ENCODE data around the gene NELFB.
"Not testable (repeated sequence)": the region's sequence is repeated elsewhere in the genome, so short reads cannot be mapped to it uniquely, and the experiment has no call there.

The NELFB gene

DNA sequence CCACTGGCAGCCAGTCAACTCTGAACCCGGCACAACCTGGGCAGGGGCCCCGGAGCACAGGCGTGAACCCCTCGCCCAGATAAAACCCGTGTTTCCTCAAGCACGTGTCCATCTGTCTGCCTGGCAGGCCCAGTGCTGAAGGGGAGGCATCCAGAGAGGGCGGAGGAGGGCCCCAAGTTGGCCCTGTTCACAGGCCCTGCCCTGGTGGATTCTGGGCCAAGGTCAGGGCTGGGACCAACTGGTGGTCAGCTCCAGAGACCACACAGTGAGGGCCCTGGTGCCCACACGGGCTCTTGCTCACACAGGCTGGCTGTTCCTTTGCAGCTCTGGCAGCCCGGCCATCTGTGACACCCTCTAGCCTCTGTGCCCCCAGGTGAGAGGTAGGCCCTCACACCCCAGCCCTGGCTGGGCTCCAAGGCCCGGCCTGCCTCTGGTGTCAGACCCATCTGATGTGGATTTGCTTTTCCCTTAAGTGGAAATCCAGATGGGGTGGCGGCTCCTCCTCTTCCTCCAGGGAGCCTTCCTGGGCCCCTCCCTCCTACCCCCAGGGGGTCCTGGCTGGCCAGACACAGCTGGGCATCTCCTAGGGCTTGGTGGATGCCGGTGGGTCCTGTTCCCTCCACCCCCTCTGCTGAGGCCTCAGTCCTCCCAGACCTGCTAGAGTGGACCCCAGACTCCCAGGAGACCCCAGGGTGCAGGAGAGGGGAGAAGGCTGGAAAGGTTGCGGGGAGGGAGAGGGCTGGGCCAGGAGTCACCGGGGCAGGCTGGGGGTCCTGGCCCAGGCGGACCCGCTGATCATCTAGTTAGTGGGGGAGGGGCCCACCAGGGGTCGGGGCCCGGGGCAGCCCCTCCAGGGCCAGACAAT lies 4.6 kb upstream of the NELFB start:
- no peak for DNase-seq

DNA sequence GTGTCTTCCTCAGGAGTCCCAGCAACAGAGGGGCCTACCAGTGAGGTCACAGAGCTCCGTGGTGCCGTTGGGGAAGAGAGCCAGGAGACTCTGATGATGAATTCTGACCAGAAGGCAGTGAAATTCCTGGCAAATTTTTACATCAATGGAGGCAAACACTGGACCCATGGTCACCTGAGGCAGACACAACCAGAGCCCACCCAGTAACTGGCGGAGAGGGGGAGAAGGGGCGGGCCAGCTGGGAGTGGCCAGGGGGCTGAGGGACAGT lies 4.0 kb upstream of the NELFB start, which contains the start of gene STPG3:
Gene STPG3 (plus strand): TSS at position 93 of the 268 bp plus-strand sequence. CDS start 1 bp downstream, at position 94.
- DNase-seq = no peak

DNA sequence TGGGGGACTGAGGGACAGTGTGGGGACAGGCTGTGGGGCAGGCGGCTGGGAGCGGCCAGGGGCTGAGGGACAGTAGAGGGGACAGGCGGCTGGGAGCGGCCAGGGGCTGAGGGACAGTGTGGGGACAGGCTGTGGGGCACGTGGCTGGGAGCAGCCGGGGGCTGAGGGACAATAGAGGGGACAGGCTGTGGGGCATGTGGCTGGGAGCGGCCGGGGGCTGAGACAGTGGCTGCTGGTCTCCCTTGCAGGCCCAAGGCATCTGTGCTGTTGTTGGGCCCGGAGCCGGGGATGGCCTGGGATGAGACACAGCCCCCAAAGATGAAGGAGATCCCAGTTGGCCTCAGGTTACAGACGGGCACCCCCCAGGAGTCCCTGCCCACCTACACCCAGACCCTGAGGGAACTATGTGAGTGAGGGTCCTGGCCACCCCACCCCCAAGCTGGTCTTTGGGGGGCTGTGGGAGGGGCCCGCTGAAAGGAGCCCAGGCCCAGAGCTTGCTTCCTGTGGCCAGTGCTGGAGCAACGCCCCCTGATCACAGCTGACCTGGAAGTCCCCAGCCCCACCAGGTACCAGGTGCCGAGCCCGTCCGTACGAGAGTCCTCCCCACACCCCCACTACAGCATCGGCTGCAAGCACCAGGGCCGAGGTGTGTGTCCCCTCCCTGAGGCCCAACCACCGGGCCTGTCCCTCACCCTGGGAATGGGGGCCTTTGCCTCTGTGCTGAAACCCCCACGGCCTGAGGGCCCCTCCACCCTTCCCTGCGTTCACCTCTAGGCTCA lies 3.4 kb upstream of the NELFB start:
- no peak for DNase-seq

DNA sequence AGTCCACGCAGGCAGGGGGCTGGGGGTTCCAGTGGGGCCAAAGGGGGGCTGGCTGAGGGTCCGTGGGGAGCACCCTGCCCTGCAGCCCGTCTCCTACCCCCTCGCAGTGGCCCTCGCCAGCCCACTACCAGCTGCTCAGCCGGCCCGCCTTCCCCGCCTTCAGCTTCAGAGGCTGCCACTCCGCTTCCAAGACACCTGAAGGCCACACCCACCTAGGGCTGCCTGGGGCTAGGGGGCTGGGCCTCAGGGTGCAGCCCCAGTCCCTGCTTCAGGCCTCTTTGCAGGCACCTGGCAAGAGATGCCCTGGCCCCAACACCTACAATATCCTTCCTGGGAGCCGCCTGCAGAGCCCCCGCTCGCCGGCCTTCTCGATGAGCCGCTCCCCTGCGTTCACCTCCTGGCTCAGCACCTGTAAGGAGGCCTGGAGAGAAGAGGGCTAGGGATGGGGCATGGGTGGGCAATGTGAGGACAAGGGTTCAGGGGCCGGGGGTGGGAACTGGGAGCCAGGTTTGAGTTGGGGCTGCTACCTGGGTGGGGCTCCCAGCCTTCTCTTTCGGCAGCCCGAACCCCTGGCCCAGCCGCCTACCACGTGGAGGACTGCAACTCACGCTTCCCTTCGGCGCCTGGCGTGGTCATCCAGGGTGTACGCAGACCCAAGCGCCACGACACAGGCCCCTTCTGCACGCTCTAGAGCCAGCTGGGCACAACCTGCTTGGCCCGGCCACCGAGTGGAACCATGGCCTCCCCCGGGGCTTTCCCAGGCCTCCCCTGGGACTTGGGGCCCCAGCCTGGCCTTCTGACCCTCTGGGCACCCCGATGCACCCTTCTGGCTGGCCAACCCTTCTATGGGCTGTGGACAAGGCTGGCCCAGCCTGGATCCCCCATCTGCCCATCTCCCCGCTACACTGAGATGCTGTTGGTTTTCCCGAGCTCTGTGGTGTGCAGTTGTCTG lies 2.3 kb upstream of the NELFB start:
- no peak for DNase-seq

DNA sequence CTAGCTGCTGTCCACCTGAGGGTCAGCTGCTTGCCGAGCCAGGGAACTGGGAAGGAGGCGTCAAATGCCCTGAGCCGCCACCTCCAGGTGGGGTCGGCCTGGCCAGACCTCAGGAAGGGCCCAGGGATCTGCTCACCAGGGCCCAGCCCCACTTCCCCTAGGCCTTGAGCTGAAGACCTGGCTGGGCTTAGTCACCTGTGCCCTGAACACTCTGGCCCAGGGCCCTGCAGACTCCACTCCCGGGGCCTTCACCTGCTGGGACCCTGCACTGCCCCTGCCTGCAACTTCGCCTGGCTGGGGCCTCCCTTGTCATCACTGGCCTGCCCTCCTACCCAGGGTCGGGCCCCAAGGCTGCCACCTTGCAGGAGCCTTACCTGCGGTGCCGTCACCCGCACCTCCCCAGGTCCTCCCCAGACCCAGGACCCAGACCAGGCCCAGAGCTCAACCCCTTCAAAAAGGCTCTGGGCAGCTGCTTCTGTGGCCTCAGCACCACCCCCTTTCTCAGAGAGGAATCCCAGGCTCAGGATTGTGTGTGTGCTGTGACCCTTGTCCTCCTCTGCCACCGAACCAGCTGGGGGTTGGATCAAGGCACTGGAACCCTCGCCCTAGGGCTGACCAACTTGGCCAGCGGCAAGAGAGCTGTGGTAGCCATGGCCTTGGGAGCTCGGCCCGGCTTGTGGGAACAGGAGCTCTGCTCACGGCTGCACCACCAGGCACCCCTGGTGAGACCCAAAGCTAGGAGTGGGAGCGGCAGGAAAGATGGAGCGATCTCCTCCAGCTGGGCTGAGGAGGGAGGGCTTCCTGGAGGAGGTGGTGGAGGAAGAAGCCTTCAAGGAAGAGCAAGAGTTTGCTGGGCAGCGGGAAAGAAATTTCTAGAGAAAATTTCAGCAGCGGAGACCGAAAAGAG lies 1.2 kb upstream of the NELFB start:
- no peak for DNase-seq

DNA sequence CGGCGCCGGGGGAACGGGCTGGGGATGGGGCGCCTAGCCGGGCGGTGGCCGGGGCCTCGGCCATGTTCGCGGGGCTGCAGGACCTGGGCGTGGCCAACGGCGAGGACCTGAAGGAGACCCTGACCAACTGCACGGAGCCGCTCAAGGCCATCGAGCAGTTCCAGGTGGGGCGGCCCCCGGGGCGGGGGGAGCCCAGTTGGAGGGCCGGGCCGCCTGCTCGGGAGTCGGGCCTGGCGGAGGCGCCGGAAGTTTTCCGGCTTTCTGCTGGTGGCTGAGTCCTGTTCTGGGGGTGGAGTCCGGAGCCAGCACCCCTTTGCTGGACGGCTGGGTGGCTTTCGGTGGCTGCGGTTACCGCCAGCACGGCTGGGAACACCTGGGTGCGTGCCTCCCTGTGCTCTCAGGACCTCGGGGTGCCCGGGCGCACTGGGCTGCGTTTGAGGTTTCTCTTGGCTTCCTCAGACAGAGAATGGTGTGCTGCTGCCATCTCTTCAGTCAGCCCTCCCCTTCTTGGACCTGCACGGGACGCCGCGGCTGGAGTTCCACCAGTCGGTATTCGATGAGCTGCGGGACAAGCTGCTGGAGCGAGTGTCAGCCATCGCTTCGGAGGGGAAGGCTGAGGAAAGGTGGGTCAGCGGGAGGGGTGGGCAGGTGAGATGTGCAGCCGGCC lies 454 bp downstream of the NELFB start:
- DNase-seq = no peak

DNA sequence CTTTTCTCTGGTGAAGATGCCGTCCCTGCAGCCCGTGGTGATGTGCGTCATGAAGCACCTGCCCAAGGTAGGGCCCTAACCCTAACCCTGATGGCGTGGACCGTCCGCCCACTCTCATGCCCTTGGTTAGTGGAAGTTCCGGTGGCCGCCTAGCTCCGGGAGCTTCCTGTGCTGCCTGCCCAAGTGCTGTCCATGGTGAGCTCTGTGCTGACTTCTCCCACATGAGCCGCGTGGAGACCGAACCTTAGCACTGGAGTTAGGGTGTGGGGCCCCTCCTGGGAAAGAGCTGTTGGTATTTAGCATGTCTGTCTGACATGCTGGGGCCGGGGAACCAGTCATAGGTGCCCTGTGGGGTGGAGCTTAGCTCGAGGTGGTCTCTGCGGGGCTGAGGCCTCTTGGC lies 1.2 kb downstream of the NELFB start:
- DNase-seq = no peak

DNA sequence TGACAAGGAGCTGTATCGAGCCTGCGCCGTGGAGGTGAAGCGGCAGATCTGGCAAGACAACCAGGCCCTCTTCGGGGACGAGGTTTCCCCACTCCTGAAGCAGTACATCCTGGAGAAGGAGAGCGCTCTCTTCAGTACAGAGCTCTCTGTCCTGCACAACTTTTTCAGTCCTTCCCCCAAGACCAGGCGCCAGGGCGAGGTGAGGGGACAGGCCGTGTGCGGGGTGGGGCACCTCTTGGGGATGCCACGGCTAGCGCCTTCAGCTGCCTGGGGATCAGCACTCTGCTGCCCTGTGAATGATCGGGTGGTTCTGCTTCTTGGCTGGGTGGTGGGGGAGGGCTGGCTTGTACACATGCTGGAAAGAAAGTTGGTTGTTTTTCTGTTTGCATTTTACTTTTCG lies 1.7 kb downstream of the NELFB start:
- no peak for DNase-seq

DNA sequence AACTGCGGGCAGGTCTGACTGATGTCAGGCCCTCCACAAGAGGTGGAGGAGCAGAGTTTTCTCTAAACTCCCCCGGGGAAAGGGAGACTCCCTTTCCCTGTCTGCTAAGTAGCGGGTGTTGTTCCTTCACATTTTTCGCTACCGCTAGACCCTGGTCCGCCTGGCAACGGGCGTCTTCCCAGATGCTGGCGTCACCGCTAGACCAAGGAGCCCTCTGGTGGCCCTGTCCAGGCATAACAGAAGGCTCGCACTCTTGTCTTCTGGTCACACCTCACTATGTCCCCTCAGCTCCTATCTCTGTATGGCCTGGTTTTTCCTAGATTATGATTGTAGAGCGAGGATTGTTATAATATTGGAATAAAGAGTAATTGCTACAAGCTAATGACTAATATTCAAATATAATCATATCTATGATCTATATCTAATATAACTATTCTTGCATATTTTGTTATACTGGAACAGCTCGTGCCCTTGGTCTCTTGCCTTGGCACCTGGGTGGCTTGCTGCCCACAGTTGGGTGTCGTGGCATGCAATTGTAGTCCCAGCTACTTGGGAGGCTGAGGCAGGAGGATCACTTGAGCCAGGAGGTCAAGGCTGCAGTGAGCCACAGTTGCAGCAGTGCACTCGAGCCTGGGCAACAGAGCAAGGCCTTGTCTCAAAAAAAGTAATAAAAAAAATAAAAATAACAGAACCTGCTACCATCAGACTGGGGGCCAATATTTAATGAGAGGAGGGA lies 7.2 kb downstream of the NELFB start:
- not testable (repeated sequence) for DNase-seq

DNA sequence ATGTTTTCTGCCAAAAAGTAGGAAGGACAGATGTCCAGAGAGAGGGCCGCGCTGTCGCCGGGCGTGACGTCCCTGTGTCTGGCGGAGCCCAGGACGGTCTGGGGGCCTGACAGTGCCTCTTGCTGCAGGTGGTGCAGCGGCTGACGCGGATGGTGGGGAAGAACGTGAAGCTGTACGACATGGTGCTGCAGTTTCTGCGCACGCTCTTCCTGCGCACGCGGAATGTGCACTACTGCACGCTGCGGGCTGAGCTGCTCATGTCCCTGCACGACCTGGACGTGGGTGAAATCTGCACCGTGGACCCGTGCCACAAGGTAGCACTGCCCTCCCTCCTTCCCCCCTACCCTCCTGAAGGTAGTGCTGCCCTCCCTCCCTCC lies 7.8 kb downstream of the NELFB start:
- DNase-seq = no peak

DNA sequence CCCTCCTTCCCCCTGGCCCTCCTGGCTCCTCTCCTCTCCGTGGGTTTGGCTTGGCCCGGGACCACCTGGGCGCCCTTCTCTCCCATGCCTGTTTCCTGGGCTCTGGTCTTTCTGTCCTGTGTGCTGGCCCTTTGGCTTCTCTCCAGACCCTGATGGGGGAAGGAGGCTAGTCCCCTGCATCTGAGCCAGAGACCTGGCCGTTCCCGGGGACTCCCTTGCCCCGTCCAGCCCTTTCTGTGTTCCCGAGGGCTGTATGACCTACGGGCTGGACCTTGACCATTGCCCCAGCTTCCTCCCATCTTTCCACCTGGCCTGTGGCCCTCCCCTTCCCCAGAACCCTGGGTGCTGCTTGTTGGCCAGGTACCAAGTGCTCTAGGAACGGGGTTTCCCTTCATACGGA lies 8.4 kb downstream of the NELFB start:
- DNase-seq = no peak

DNA sequence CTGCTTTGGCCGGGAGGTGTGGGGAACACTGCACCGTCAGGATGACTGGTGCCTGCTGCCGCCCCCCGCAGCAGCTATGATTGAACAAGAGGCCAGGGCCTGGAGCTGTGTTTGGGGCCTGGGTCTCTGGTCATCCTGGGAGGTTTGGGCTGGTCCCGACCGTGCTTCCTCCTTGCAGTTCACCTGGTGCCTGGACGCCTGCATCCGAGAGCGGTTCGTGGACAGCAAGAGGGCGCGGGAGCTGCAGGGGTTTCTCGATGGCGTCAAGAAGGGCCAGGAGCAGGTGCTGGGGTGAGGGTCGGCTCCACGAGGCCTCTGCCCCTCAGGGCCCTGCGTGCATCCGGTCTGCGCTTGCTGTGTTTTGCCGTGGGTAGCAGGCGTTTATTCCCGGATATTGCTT lies 8.9 kb downstream of the NELFB start:
- DNase-seq = no peak

DNA sequence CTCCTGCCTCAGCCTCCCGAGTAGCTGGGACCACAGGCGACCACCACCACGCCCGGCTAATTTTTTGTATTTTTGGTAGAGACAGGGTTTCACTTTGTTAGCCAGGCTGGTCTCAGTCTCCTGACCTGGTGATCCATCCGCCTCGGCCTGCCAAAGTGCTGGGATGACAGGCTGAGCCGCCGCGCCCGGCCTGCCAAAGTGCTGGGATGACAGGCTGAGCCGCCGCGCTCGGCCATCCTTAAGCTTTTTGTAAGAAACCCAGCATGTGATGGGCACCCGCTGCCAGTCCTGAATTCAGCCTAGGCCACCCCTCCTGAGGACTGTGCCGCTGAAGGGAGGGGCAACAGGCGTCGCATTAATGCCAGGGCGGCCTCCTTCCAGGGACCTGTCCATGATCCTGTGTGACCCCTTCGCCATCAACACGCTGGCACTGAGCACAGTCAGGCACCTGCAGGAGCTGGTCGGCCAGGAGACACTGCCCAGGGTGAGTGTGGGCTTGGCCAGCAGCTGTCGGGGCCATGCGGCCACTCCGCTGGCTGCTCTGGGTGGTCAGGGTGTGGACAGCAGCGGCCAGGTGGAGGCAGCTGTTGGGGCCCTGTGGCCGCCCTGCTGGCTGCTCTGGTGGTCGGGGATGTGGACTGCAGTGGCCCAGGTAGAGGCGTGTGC lies 10.5 kb downstream of the NELFB start:
- no peak for DNase-seq

DNA sequence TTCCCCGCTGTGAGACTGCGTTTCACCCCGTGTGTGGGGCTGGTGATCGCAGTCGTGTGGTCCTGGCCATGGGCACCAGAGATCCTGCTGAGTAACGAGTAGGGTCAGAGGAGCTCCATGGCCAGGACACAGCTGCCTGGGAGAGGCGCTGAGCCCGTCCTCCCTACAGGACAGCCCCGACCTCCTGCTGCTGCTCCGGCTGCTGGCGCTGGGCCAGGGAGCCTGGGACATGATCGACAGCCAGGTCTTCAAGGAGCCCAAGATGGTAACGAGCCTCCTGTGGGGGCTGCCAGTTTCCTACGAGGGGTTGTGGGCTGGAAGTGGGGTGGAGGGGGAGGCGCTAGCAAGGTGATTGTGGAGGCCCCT lies 11.0 kb downstream of the NELFB start:
- no peak for DNase-seq

DNA sequence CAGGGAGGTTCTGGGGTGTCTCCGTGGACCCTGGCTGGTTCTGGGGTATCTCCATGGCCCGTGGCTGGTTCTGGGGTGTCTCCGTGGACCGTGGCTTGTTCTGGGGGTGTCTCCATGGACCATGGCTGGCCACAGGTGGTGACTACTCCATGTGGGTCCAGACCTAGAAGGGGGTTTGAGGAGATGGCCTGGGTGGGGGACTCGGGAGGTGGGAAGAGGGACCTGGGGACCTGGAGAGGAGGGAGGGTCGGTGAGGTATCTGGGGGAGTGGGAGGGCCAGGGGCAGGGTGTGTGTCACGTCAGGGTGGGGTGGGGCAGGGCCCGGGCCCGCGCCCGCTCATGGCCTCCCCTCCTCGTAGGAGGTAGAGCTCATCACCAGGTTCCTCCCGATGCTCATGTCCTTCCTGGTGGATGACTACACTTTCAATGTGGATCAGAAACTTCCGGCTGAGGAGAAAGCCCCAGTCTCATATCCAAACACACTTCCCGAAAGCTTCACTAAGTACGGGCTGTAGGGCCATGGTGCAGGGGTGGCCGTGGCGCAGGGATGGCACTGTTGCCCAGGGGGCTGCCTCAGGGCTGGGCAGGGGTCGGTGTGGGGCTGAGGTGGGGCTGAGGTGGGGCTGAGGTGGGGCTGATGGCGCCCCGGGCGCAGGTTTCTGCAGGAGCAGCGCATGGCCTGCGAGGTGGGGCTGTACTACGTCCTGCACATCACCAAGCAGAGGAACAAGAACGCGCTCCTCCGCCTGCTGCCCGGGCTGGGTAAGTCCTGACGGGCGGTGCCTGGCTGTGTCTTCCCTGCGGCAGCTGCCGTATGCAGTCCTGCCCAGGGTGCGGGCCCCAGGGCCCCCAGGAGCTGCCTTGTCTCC lies 11.7 kb downstream of the NELFB start:
- no peak for DNase-seq

DNA sequence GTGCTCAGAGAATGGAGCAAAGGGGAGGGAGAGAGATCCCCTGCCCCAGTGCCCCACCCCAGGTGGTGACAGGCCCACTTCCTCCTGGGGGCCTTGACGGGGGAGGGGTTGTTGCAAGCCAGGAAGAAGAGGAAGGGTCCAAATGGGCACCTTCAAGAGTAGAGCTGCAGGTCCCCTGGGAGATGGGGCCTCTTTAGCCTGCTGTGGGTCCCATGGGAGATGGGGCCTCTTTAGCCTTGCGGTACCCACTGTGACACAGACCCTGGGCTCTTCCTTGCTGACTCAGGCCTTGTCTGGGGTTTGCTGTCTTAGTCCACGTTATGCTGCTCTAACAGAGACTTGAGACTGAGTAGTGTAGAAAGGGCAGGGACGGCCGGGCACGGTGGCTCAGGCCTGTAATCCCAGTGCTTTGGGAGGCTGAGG lies 12.8 kb downstream of the NELFB start:
- DNase-seq = no peak

DNA sequence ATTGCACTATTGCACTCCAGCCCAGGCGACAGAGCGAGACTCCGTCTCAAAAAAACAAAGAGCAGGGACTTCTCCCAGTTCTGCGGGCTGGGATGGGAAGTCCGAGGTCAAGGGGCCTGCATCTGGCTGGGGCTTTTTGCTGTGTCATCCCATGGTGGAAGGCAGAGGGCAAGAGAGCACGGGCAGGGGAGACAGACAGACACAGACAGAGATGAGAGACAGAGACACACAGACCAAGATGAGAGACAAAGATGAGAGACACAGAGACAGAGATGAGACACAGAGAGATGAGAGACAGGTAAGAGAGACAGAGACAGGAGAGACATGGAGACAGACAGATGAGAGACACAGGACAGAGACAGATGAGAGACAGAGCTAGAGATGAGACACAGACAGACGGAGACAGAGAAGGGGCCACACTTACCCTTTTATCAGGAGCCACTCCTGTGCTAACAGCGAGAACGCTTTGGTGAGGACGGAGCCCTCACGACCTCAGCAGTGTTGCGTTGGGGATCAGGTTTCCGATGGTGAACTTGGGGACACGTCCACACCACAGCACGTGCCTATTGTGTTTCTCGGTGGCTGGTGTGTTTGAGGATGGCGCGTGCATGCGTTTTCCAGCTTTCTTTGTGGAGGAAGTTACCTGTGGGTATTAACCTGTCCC lies 13.5 kb downstream of the NELFB start:
- DNase-seq = no peak

DNA sequence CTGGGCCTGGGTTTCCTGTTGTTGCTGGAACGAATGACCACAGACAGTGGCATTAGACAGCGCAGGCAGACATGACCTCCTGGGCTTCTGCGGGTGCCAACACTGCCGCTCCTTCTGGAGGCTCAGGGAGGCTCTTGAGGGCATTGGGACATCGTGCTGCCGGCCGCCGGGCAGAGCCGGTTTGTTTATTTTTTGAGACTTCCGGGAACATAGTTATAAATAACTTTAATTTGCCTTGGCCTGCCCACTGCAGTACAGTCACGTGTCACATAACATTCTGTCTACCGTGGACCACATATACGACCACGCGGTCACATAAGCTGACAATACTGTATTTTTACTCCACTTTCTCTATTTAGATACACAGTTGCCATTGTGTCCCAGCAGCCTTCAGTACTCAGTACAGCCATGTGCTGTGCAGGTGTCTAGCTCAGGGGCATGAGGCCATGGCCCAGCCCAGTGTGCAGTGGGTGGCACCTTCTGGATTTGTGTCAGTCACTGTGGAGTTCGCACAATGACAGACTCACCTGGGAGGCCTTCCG lies 14.2 kb downstream of the NELFB start:
- no peak for DNase-seq
